Vagina (tissue), 2 donors: ENCODE data around the gene PNLIPRP3. TPM values are rescaled to one million over a fixed set of nuclear protein-coding genes. Genes with fewer than 3 reads are reported as not detected.

Experiments used
- DNase-seq, 2 donors: peaks; one replicate each; pipeline ENCODE4 v3.0.0-alpha.2; 2017; ENCODE audit errors: extremely low spot score in 2 of 2
- H3K27ac ChIP-seq: fragments of 200-600 bp; sonication (generic); one replicate; pipeline ENCODE4 v1.5.1; 2019
- H3K27me3 ChIP-seq: fragments of 200-600 bp; sonication (generic); one replicate; pipeline ENCODE4 v1.5.1; 2019
- H3K36me3 ChIP-seq, 2 donors: fragments of 200-600 bp; sonication (generic); one replicate each; pipeline ENCODE4 v1.5.1; 2017 to 2019
- H3K4me1 ChIP-seq: fragments of 200-600 bp; sonication (generic); one replicate; pipeline ENCODE4 v1.5.1; 2019
- H3K4me3 ChIP-seq, 2 donors: fragments of 200-600 bp; sonication (generic); 1 replicate in 1 of 2; 2 replicates in 1 of 2; pipeline ENCODE4 v1.5.1; 2016 to 2019
- H3K9me3 ChIP-seq: fragments of 200-600 bp; sonication (generic); one replicate; pipeline ENCODE4 v1.5.1; 2019
- CTCF ChIP-seq, 3 experiments: fragments of 450-650 bp in 2 of 3; fragments of 200-600 bp in 1 of 3; sonication (generic) in 1 of 3; IDR thresholded peaks; one replicate each; pipeline ENCODE4 v1.5.1; 2017 to 2019; ENCODE audit warnings: antibody characterized with exemption in 3 of 3, mild to moderate bottlenecking in 2 of 3, moderate library complexity in 2 of 3
- POLR2A ChIP-seq, 2 donors: fragments of 450-650 bp; IDR thresholded peaks; one replicate each; pipeline ENCODE4 v1.6.1; 2017; ENCODE audit warnings: antibody characterized with exemption in 2 of 2, mild to moderate bottlenecking in 2 of 2, moderate library complexity in 2 of 2
- POLR2AphosphoS5 ChIP-seq, 2 donors: sonication (generic); formaldehyde crosslinking; IDR thresholded peaks; one replicate each; pipeline ENCODE4 v1.9.0; 2017; ENCODE audit warnings: antibody characterized with exemption in 2 of 2, mild to moderate bottlenecking in 2 of 2, low read depth in 1 of 2; ENCODE audit not compliant: insufficient read depth in 1 of 2
- intact Hi-C: fragments of 100-400 bp; cut with DNase I; formaldehyde crosslinking; loops from one replicate; pipeline ENCODE4 v1.15.1; 2023
- total RNA-seq: library from RNA; depleted of rRNA; stranded (reverse); fragments of >200 nt; gene quantifications from one replicate; pipeline ENCODE4 v1.2.3, GENCODE V29; 2016

PNLIPRP3 gene
- total RNA-seq, 1 donor from 2014 or later = 2.2 TPM

- intact Hi-C loops = no loop called here
- no peak for DNase-seq
- Histone ChIP-seq H3K9me3 (no peaks in the 10 kb centered on the region), H3K27me3 (no peaks in the 10 kb centered on the region), H3K4me3 (no peak overlapping the region), H3K4me1 (no peaks in the 10 kb centered on the region), H3K36me3 (no peaks in the 10 kb centered on the region), H3K27ac (peak overlapping the region; percentile 50)
- no peak for TF ChIP-seq POLR2A (IDR thresholded peaks at IDR 0.05)
- no peak for TF ChIP-seq POLR2AphosphoS5 (IDR thresholded peaks at IDR 0.05; ENCODE audit: insufficient read depth in 1 of 2, low read depth in 1 of 2)
- no peak for TF ChIP-seq CTCF (IDR thresholded peaks at IDR 0.05)
Observed at GRCh38 chr10:116430288-116430687, 2.6 kb downstream of the PNLIPRP3 start.

- Histone ChIP-seq H3K27ac (no peak overlapping the region), H3K36me3 (no peaks in the 10 kb centered on the region), H3K4me3 (no peak overlapping the region), H3K4me1 (no peaks in the 10 kb centered on the region), H3K27me3 (no peaks in the 10 kb centered on the region), H3K9me3 (no peaks in the 10 kb centered on the region)
- no peak for DNase-seq
- TF ChIP-seq CTCF (IDR thresholded peaks at IDR 0.05) = no peak
- TF ChIP-seq POLR2A (IDR thresholded peaks at IDR 0.05) = no peak
- TF ChIP-seq POLR2AphosphoS5 (IDR thresholded peaks at IDR 0.05; ENCODE audit: insufficient read depth in 1 of 2, low read depth in 1 of 2) = no peak
- intact Hi-C loops = no loop called here
Observed at GRCh38 chr10:116431598-116431997, 4.0 kb downstream of the PNLIPRP3 start.

- Histone ChIP-seq H3K36me3 (no peaks in the 10 kb centered on the region), H3K27me3 (no peaks in the 10 kb centered on the region), H3K4me3 (no peak overlapping the region), H3K9me3 (no peaks in the 10 kb centered on the region), H3K27ac (no peak overlapping the region), H3K4me1 (no peaks in the 10 kb centered on the region)
- no peak for DNase-seq
- TF ChIP-seq CTCF (IDR thresholded peaks at IDR 0.05) (no peak), POLR2A (IDR thresholded peaks at IDR 0.05) (no peak), POLR2AphosphoS5 (IDR thresholded peaks at IDR 0.05; ENCODE audit: insufficient read depth in 1 of 2, low read depth in 1 of 2) (no peak)
- intact Hi-C loops = no loop called here
Observed at GRCh38 chr10:116437076-116437692, 9.5 kb downstream of the PNLIPRP3 start.

- H3K4me3 ChIP-seq = no peak overlapping the region
- intact Hi-C loops = no loop called here
- no peaks in the 10 kb centered on the region for H3K36me3 ChIP-seq
- TF ChIP-seq POLR2A (IDR thresholded peaks at IDR 0.05) (no peak), CTCF (IDR thresholded peaks at IDR 0.05) (no peak), POLR2AphosphoS5 (IDR thresholded peaks at IDR 0.05; ENCODE audit: insufficient read depth in 1 of 2, low read depth in 1 of 2) (no peak)
- DNase-seq = no peak
- no peaks in the 10 kb centered on the region for H3K9me3 ChIP-seq
- H3K27ac ChIP-seq = no peak overlapping the region
- H3K27me3 ChIP-seq = no peaks in the 10 kb centered on the region
- H3K4me1 ChIP-seq = no peaks in the 10 kb centered on the region
Observed at GRCh38 chr10:116440330-116441030, 12.8 kb downstream of the PNLIPRP3 start.

GRCh38 chr10:116444527-116445142, 17.0 kb downstream of the PNLIPRP3 start:
- H3K36me3 ChIP-seq = no peaks in the 10 kb centered on the region
- no peaks in the 10 kb centered on the region for H3K27me3 ChIP-seq
- no peak overlapping the region for H3K4me3 ChIP-seq
- H3K9me3 ChIP-seq = no peaks in the 10 kb centered on the region
- TF ChIP-seq POLR2A (IDR thresholded peaks at IDR 0.05) = no peak
- peak; percentile 20 to 34 (median 23) for TF ChIP-seq CTCF (IDR thresholded peaks at IDR 0.05)
- TF ChIP-seq POLR2AphosphoS5 (IDR thresholded peaks at IDR 0.05; ENCODE audit: insufficient read depth in 1 of 2, low read depth in 1 of 2) = no peak
- H3K4me1 ChIP-seq = no peaks in the 10 kb centered on the region
- intact Hi-C loops = no loop called here
- no peak overlapping the region for H3K27ac ChIP-seq
- DNase-seq = no peak
